Sigmoid colon (tissue), 7 donors: ENCODE results near the gene TSEN54. TPM values are rescaled to one million over a fixed set of nuclear protein-coding genes. Genes with fewer than 3 reads are reported as not detected.

Experiments
- DNase-seq: peaks from one replicate; pipeline ENCODE4 v3.0.0-alpha.2; 2019
- H3K27ac ChIP-seq, 4 donors: fragments of 200-600 bp; sonication (generic); one replicate each; pipeline ENCODE4 v1.5.1; 2016 to 2019; ENCODE audit warnings: mild to moderate bottlenecking in 1 of 4
- H3K27me3 ChIP-seq, 3 donors: fragments of 200-600 bp; sonication (generic); one replicate each; pipeline ENCODE4 v1.5.1; 2019; ENCODE audit warnings: mild to moderate bottlenecking in 1 of 3
- H3K36me3 ChIP-seq, 4 donors: fragments of 200-600 bp; sonication (generic); one replicate each; pipeline ENCODE4 v1.5.1; 2016 to 2019
- H3K4me1 ChIP-seq, 4 donors: fragments of 200-600 bp; sonication (generic); one replicate each; pipeline ENCODE4 v1.5.1; 2017 to 2019
- H3K4me3 ChIP-seq, 4 donors: fragments of 200-600 bp; sonication (generic); one replicate each; pipeline ENCODE4 v1.5.1; 2017 to 2019; ENCODE audit warnings: mild to moderate bottlenecking in 2 of 4, moderate library complexity in 1 of 4
- H3K9me3 ChIP-seq, 4 donors: fragments of 200-600 bp in 3 of 4; sonication (generic) in 3 of 4; one replicate each; pipeline versions ENCODE4 v1.5.1 to v1.6.1; 2013 to 2019
- EP300 ChIP-seq, 4 donors: sonication (generic); formaldehyde crosslinking; IDR thresholded peaks; one replicate each; pipeline ENCODE4 v1.6.1; 2017; ENCODE audit warnings: antibody characterized with exemption in 4 of 4
- POLR2A ChIP-seq, 2 donors: fragments of 450-650 bp; IDR thresholded peaks; one replicate each; pipeline ENCODE4 v1.6.1; 2016; ENCODE audit warnings: antibody characterized with exemption in 2 of 2, mild to moderate bottlenecking in 2 of 2, moderate library complexity in 2 of 2
- POLR2AphosphoS5 ChIP-seq, 4 donors: sonication (generic); formaldehyde crosslinking; IDR thresholded peaks; one replicate each; pipeline ENCODE4 v1.6.1; 2017; ENCODE audit warnings: antibody characterized with exemption in 4 of 4
- WGBS, 2 donors: extraction: QIAGEN DNeasy Blood & Tissue Kit; methylation state at CpG; one replicate each; pipeline ENCODE4 v1.1.7; 2013; 5-methylcytosine and 5-hydroxymethylcytosine counted together
- intact Hi-C: fragments of 100-400 bp; cut with DNase I; formaldehyde crosslinking; loops from one replicate; pipeline ENCODE4 v1.15.1; 2023
- polyA plus RNA-seq, 3 donors: library from polyadenylated mRNA; stranded (reverse); fragments of 200-250 nt; gene quantifications; one replicate each; pipeline ENCODE4 v1.2.3, GENCODE V29; 2013
- total RNA-seq, 4 donors: library from RNA; depleted of rRNA; stranded (reverse); fragments of >200 nt; gene quantifications; one replicate each; pipeline ENCODE4 v1.1.0, GENCODE V29; 2016
- TF ChIP-seq, protein P1 (sequence below), 4 experiments: fragments of 450-650 bp in 3 of 4; fragments of 200-600 bp in 1 of 4; IDR thresholded peaks; one replicate each; pipeline ENCODE4 v1.5.1; 2016 to 2019; ENCODE audit warnings: antibody characterized with exemption in 4 of 4, mild to moderate bottlenecking in 3 of 4, moderate library complexity in 2 of 4
- donor health status: healthy with polysubstance abuse.
- donor health status: Bipolar disorder and iron deficiency.
- donor health status: healthy.

TSEN54 gene
- total and polyA plus RNA-seq, 7 donors: 11.1 to 43.7 (median 25.3) TPM

DNA sequence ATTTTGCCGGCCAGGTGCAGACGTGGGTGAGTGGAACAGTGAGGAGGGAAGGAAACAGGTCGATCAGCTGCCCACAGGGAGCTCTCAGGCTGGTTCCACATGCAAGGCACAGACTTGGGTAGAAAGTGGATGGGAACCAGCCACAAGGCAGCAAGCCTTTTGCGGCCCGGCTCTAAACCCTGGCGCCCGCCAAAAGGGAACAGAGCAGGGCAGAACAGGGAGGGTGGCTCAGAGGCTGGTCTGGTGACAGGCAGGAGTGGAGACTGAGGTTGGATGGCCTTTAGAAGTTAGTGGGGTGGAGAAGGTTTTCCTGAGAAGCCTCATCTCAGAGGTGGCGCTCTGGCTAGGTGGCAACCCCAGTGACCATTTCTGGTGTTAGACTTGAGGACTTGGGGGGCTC lies 19.5 kb downstream of the TSEN54 start:
- Histone ChIP-seq H3K4me1 (no peaks in the 10 kb centered on the region), H3K4me3 (no peak overlapping the region), H3K27me3 (no peaks in the 10 kb centered on the region), H3K27ac (no peak overlapping the region), H3K9me3 (no peaks in the 10 kb centered on the region), H3K36me3 (no peaks in the 10 kb centered on the region)
- intact Hi-C loops: no loop called here
- WGBS, 2 donors: 73 to 88% methylated on average over 8 of the region's 8 CpGs
- TF ChIP-seq POLR2AphosphoS5 (IDR thresholded peaks at IDR 0.05) (no peak), EP300 (IDR thresholded peaks at IDR 0.05) (no peak), POLR2A (IDR thresholded peaks at IDR 0.05) (no peak)
- TF ChIP-seq, protein P1, sequence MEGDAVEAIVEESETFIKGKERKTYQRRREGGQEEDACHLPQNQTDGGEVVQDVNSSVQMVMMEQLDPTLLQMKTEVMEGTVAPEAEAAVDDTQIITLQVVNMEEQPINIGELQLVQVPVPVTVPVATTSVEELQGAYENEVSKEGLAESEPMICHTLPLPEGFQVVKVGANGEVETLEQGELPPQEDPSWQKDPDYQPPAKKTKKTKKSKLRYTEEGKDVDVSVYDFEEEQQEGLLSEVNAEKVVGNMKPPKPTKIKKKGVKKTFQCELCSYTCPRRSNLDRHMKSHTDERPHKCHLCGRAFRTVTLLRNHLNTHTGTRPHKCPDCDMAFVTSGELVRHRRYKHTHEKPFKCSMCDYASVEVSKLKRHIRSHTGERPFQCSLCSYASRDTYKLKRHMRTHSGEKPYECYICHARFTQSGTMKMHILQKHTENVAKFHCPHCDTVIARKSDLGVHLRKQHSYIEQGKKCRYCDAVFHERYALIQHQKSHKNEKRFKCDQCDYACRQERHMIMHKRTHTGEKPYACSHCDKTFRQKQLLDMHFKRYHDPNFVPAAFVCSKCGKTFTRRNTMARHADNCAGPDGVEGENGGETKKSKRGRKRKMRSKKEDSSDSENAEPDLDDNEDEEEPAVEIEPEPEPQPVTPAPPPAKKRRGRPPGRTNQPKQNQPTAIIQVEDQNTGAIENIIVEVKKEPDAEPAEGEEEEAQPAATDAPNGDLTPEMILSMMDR (IDR thresholded peaks at IDR 0.05): no peak
- DNase-seq: no peak

DNA sequence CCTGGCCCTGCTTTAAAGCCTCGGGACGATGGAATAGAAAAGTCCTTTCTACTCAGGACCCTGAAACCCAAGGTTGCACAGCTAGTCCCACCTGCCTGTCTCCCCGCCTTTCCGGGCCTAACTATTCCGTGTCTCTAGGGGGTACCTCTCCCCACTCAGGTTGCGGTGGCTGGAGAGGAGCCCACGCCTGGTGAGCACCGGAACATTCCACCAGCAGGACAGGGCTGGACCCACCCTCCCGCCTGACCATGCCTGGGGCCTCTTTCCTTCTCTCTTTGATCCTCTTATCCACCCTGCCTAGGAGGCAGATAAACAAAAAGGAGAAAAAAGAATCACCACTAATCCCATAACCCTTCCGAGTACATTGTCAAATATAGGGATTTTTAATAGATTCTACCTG lies 20.0 kb downstream of the TSEN54 start:
- Histone ChIP-seq H3K27me3 (no peaks in the 10 kb centered on the region), H3K4me1 (no peaks in the 10 kb centered on the region), H3K36me3 (no peaks in the 10 kb centered on the region), H3K9me3 (no peaks in the 10 kb centered on the region), H3K27ac (no peak overlapping the region), H3K4me3 (no peak overlapping the region)
- no peak for DNase-seq
- TF ChIP-seq, protein P1 (IDR thresholded peaks at IDR 0.05): no peak
- no peak for TF ChIP-seq POLR2AphosphoS5 (IDR thresholded peaks at IDR 0.05)
- no peak for TF ChIP-seq POLR2A (IDR thresholded peaks at IDR 0.05)
- TF ChIP-seq EP300 (IDR thresholded peaks at IDR 0.05): no peak
- WGBS, 2 donors: 69 to 79% methylated on average over 10 of the region's 10 CpGs
- intact Hi-C loops: no loop called here

DNA sequence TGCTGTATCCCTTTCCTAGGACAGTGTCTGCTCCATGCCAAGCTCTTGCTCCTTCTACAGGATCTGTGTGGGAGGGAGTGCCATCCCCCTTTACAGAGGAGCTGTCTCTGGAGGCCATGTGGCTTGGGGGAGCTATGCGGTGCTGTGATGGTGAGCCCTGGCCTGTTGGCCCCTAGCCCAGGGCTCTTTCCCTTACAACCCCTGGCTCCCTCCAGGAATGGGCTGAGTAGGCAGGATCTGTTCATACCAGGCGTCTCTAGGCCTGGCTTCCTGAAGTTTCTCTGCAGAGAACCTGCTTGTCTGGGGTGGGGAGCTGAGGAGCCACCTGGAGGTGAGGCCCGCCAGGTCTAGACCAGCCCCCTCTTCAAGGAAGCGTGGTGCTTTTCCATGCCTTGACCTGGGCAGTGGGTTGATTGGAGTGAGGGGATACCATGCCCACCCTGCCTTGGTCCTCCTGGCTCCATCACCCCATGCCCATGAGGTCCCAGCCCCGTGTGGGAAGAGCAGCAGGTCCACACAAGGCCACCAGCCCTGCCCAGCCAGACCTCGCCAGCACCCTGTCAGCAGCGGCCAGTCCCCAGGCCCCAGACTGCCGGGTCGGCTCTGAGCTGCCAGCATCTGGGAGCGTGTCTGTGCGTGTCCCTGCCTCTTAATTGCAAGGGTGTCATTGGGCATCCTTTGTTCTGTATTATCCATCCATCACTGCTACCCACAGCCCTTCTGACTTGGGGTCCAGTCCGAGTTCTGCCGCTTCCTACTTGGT lies 23.8 kb downstream of the TSEN54 start:
- DNase-seq: no peak
- TF ChIP-seq POLR2AphosphoS5 (IDR thresholded peaks at IDR 0.05) (no peak), EP300 (IDR thresholded peaks at IDR 0.05) (no peak), POLR2A (IDR thresholded peaks at IDR 0.05) (no peak)
- TF ChIP-seq, protein P1 (IDR thresholded peaks at IDR 0.05): no peak
- Histone ChIP-seq H3K4me1 (no peaks in the 10 kb centered on the region), H3K36me3 (no peaks in the 10 kb centered on the region), H3K4me3 (no peak overlapping the region), H3K27me3 (no peaks in the 10 kb centered on the region), H3K27ac (no peak overlapping the region), H3K9me3 (no peaks in the 10 kb centered on the region)
- intact Hi-C loops: no loop called here
- 56 to 83% methylated on average over 13 of the region's 13 CpGs for WGBS, 2 donors

DNA sequence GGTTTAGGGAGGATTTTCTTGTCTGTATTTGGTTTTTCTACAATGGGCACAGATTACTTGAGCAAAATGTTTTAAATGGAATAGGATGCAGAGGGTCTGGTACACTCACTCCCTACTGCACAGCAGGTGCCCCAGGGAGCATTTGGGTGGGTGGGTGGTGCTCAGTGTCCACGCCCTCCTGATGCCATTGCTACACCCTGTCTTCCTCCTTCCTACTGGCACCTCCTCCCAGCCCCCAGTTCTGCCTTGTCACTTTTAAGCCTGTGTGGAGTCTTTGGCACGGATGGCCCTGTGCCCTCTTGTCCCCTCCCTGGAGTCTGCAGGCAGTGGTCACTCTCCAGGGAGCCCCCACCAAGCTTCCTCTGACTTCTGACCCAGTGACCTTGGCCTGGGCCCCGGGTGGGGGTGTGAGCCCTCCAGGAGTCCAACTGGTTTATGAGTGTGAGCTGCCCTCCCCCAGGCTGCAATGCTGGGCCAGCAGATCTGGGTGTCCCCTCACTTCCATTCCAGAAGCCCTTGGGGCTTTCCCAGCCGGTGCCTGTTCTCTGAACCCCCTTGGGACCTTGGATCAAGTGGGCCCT lies 24.7 kb downstream of the TSEN54 start:
- Histone ChIP-seq H3K9me3 (no peaks in the 10 kb centered on the region), H3K27ac (no peak overlapping the region), H3K4me3 (no peak overlapping the region), H3K27me3 (no peaks in the 10 kb centered on the region), H3K4me1 (no peaks in the 10 kb centered on the region), H3K36me3 (no peaks in the 10 kb centered on the region)
- no peak for TF ChIP-seq POLR2AphosphoS5 (IDR thresholded peaks at IDR 0.05)
- TF ChIP-seq EP300 (IDR thresholded peaks at IDR 0.05): no peak
- TF ChIP-seq, protein P1 (IDR thresholded peaks at IDR 0.05): no peak
- no peak for TF ChIP-seq POLR2A (IDR thresholded peaks at IDR 0.05)
- 29 to 69% methylated on average over 4 of the region's 4 CpGs for WGBS, 2 donors
- DNase-seq: no peak
- intact Hi-C loops: no loop called here
